RPMI8226 (cell line): ENCODE measurements around the gene FAM161A.
A peak's percentile ranks its signal among the peaks of the same experiment; 100 is the strongest.

Experiments used
- DNase-seq: peaks from one replicate; pipeline ENCODE4 v3.0.0-alpha.2; 2015

Gene FAM161A

GRCh38 chr2:61775956-61776570 lies 77.8 kb downstream of the FAM161A start:
- peak; percentile 78 for DNase-seq
